ENCODE measurements around the gene STAT4.
A peak's percentile ranks its signal among the peaks of the same experiment; 100 is the strongest.

The STAT4 gene

DNA sequence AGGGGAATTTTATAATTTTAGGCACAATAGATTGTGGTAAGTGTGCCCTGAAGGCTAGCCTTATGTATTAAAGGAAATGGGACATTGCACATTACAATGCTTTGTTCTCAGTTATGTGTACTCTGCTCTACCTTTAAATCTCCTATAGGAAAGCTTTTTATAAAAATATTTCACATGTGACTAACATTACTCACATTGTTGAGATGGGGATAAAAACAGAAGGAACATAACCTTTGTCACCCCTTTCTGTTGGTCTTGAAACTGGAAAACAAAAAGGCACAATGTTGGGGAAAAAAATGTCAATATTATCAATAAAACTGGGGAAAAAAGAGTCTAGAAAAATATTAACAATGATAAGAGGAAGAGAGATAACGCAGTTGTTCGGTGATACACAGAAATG, 119.5 kb downstream of the STAT4 start:
- Histone ChIP-seq H3K27ac (ENCODE audit: low read length) (no peak overlapping the region), H3K9me3 (ENCODE audit: control insufficient read depth, insufficient read depth, low read length) (no peaks in the 10 kb centered on the region), H3K4me3 (ENCODE audit: low read length) (no peak overlapping the region), H3K4me1 (ENCODE audit: control insufficient read depth, insufficient read depth, low read length) (no peaks in the 10 kb centered on the region), H3K36me3 (ENCODE audit: control insufficient read depth, insufficient read depth, low read length) (no peaks in the 10 kb centered on the region), H3K27me3 (ENCODE audit: control insufficient read depth, insufficient read depth, low read length) (no peaks in the 10 kb centered on the region)
- DNase-seq (ENCODE audit: low read depth, low spot score) = no peak
- WGBS (ENCODE audit: insufficient coverage, insufficient read length) = no CpG with 5 or more reads among the region's 2 CpGs

GRCh38 chr2:191030521-191031154, 120.2 kb downstream of the STAT4 start:
- WGBS (ENCODE audit: insufficient coverage, insufficient read length) = no CpG with 5 or more reads among the region's 8 CpGs
- no peak for DNase-seq (ENCODE audit: low read depth, low spot score)

GRCh38 chr2:191029280-191029950, 121.4 kb downstream of the STAT4 start:
- WGBS (ENCODE audit: insufficient coverage, insufficient read length) = 100% methylated on average over 1 of the region's 10 CpGs
- Histone ChIP-seq H3K9me3 (ENCODE audit: control insufficient read depth, insufficient read depth, low read length) (no peaks in the 10 kb centered on the region), H3K27ac (ENCODE audit: low read length) (no peak overlapping the region), H3K4me3 (ENCODE audit: low read length) (no peak overlapping the region), H3K36me3 (ENCODE audit: control insufficient read depth, insufficient read depth, low read length) (no peaks in the 10 kb centered on the region), H3K4me1 (ENCODE audit: control insufficient read depth, insufficient read depth, low read length) (no peaks in the 10 kb centered on the region), H3K27me3 (ENCODE audit: control insufficient read depth, insufficient read depth, low read length) (no peaks in the 10 kb centered on the region)
- DNase-seq (ENCODE audit: low read depth, low spot score) = no peak

More at GRCh38 chr2:191030521-191031154, 120.2 kb downstream of the STAT4 start:
- Histone ChIP-seq H3K4me1 (ENCODE audit: control insufficient read depth, insufficient read depth, low read length) (no peaks in the 10 kb centered on the region), H3K9me3 (ENCODE audit: control insufficient read depth, insufficient read depth, low read length) (no peaks in the 10 kb centered on the region), H3K36me3 (ENCODE audit: control insufficient read depth, insufficient read depth, low read length) (no peaks in the 10 kb centered on the region), H3K27ac (ENCODE audit: low read length) (no peak overlapping the region), H3K4me3 (ENCODE audit: low read length) (no peak overlapping the region), H3K27me3 (ENCODE audit: control insufficient read depth, insufficient read depth, low read length) (no peaks in the 10 kb centered on the region)

- H3K27ac ChIP-seq (ENCODE audit: low read length) = no peak overlapping the region
- no peaks in the 10 kb centered on the region for H3K27me3 ChIP-seq (ENCODE audit: control insufficient read depth, insufficient read depth, low read length)
- no peaks in the 10 kb centered on the region for H3K4me1 ChIP-seq (ENCODE audit: control insufficient read depth, insufficient read depth, low read length)
- no peaks in the 10 kb centered on the region for H3K9me3 ChIP-seq (ENCODE audit: control insufficient read depth, insufficient read depth, low read length)
- no CpG with 5 or more reads among the region's 2 CpGs for WGBS (ENCODE audit: insufficient coverage, insufficient read length)
- no peak for DNase-seq (ENCODE audit: low read depth, low spot score)
- no peaks in the 10 kb centered on the region for H3K36me3 ChIP-seq (ENCODE audit: control insufficient read depth, insufficient read depth, low read length)
- no peak overlapping the region for H3K4me3 ChIP-seq (ENCODE audit: low read length)
Observed at GRCh38 chr2:191026377-191026776, 124.4 kb downstream of the STAT4 start.

- no CpG with 5 or more reads among the region's 1 CpG for WGBS (ENCODE audit: insufficient coverage, insufficient read length)
- Histone ChIP-seq H3K9me3 (ENCODE audit: control insufficient read depth, insufficient read depth, low read length) (no peaks in the 10 kb centered on the region), H3K36me3 (ENCODE audit: control insufficient read depth, insufficient read depth, low read length) (no peaks in the 10 kb centered on the region), H3K4me1 (ENCODE audit: control insufficient read depth, insufficient read depth, low read length) (no peaks in the 10 kb centered on the region), H3K27me3 (ENCODE audit: control insufficient read depth, insufficient read depth, low read length) (no peaks in the 10 kb centered on the region), H3K4me3 (ENCODE audit: low read length) (no peak overlapping the region), H3K27ac (ENCODE audit: low read length) (no peak overlapping the region)
- no peak for DNase-seq (ENCODE audit: low read depth, low spot score)
Observed at GRCh38 chr2:191025135-191025534, 125.7 kb downstream of the STAT4 start.

GRCh38 chr2:191023235-191023679, 127.5 kb downstream of the STAT4 start:
- no CpG with 5 or more reads among the region's 7 CpGs for WGBS (ENCODE audit: insufficient coverage, insufficient read length)

GRCh38 chr2:191020742-191021381, 129.9 kb downstream of the STAT4 start:
- Histone ChIP-seq H3K27ac (ENCODE audit: low read length) (no peak overlapping the region), H3K27me3 (ENCODE audit: control insufficient read depth, insufficient read depth, low read length) (no peaks in the 10 kb centered on the region), H3K4me3 (ENCODE audit: low read length) (peak overlapping the region; percentile 80), H3K4me1 (ENCODE audit: control insufficient read depth, insufficient read depth, low read length) (no peaks in the 10 kb centered on the region), H3K9me3 (ENCODE audit: control insufficient read depth, insufficient read depth, low read length) (no peaks in the 10 kb centered on the region), H3K36me3 (ENCODE audit: control insufficient read depth, insufficient read depth, low read length) (no peaks in the 10 kb centered on the region)
- WGBS (ENCODE audit: insufficient coverage, insufficient read length) = no CpG with 5 or more reads among the region's 14 CpGs
- DNase-seq (ENCODE audit: low read depth, low spot score) = no peak

More at GRCh38 chr2:191023235-191023679, 127.5 kb downstream of the STAT4 start:
- DNase-seq (ENCODE audit: low read depth, low spot score) = no peak
- Histone ChIP-seq H3K36me3 (ENCODE audit: control insufficient read depth, insufficient read depth, low read length) (no peaks in the 10 kb centered on the region), H3K9me3 (ENCODE audit: control insufficient read depth, insufficient read depth, low read length) (no peaks in the 10 kb centered on the region), H3K4me3 (ENCODE audit: low read length) (no peak overlapping the region), H3K27ac (ENCODE audit: low read length) (no peak overlapping the region), H3K27me3 (ENCODE audit: control insufficient read depth, insufficient read depth, low read length) (no peaks in the 10 kb centered on the region), H3K4me1 (ENCODE audit: control insufficient read depth, insufficient read depth, low read length) (no peaks in the 10 kb centered on the region)

DNA sequence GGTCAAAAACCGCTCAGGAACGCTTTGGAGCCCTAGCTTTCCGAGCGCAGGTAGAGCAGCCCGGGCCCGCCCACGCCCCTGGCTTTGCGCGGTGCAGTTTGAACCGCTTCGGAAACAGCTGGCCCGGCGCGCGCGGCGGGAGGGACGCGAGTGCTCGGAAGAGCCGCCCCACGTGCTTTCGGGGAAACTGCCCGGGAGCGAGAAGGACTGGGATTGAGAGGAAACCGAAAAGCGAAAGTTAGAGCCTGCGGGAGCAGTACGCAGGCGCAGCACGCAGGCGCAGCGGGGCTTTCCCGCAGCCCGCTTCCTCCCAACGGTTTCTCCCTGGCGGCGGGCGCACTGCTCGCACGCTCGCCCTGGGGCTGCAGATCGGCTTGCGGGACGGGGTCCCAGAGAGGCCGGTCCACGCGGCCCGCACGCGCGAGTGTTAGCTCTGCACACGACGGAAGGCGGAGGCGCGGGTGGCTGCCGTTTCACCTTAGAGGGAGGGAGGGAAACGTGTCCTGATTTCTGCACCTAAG, 130.5 kb downstream of the STAT4 start:
- H3K4me3 ChIP-seq (ENCODE audit: low read length) = peak overlapping the region; percentile 80
- H3K36me3 ChIP-seq (ENCODE audit: control insufficient read depth, insufficient read depth, low read length) = no peaks in the 10 kb centered on the region
- no peaks in the 10 kb centered on the region for H3K9me3 ChIP-seq (ENCODE audit: control insufficient read depth, insufficient read depth, low read length)
- no CpG with 5 or more reads among the region's 59 CpGs for WGBS (ENCODE audit: insufficient coverage, insufficient read length)
- H3K27me3 ChIP-seq (ENCODE audit: control insufficient read depth, insufficient read depth, low read length) = no peaks in the 10 kb centered on the region
- H3K4me1 ChIP-seq (ENCODE audit: control insufficient read depth, insufficient read depth, low read length) = no peaks in the 10 kb centered on the region
- no peak overlapping the region for H3K27ac ChIP-seq (ENCODE audit: low read length)
- DNase-seq (ENCODE audit: low read depth, low spot score) = peak; percentile 73

DNA sequence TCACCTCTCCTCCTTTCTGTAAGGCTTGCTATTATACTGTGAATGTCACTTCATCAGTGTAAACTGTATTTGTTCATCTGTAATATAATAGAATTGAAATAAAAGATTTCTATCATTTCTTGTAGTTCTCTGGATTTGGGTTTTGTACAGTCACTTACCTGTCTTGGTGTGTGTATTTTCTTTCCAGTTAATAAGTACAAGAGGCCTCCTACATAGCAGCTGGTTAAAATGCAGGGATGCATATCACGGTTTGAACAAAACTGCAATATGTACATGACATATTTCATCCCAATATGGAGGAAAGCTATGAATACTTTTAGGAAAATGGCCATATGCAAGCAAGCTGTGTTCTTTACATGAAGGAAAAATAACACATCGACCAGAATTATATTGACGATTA, 131.4 kb downstream of the STAT4 start:
- H3K9me3 ChIP-seq (ENCODE audit: control insufficient read depth, insufficient read depth, low read length) = no peaks in the 10 kb centered on the region
- no peaks in the 10 kb centered on the region; the same call in 1 of the 2 replicates for H3K4me1 ChIP-seq (ENCODE audit: control insufficient read depth, insufficient read depth, low read length)
- no CpG with 5 or more reads among the region's 3 CpGs for WGBS (ENCODE audit: insufficient coverage, insufficient read length)
- no peak overlapping the region for H3K4me3 ChIP-seq (ENCODE audit: low read length)
- DNase-seq (ENCODE audit: low read depth, low spot score) = no peak
- no peaks in the 10 kb centered on the region for H3K36me3 ChIP-seq (ENCODE audit: control insufficient read depth, insufficient read depth, low read length)
- H3K27me3 ChIP-seq (ENCODE audit: control insufficient read depth, insufficient read depth, low read length) = peaks cover 2% of the 10 kb centered on the region; the same call in 1 of the 2 replicates
- no peak overlapping the region for H3K27ac ChIP-seq (ENCODE audit: low read length)

- no peaks in the 10 kb centered on the region for H3K36me3 ChIP-seq (ENCODE audit: control insufficient read depth, insufficient read depth, low read length)
- H3K9me3 ChIP-seq (ENCODE audit: control insufficient read depth, insufficient read depth, low read length) = no peaks in the 10 kb centered on the region
- no peak overlapping the region for H3K27ac ChIP-seq (ENCODE audit: low read length)
- H3K4me3 ChIP-seq (ENCODE audit: low read length) = no peak overlapping the region
- H3K4me1 ChIP-seq (ENCODE audit: control insufficient read depth, insufficient read depth, low read length) = no peaks in the 10 kb centered on the region; the same call in 1 of the 2 replicates
- DNase-seq (ENCODE audit: low read depth, low spot score) = no peak
- H3K27me3 ChIP-seq (ENCODE audit: control insufficient read depth, insufficient read depth, low read length) = peaks cover 2% of the 10 kb centered on the region; the same call in 1 of the 2 replicates
- no CpG with 5 or more reads among the region's 3 CpGs for WGBS (ENCODE audit: insufficient coverage, insufficient read length)
Observed at GRCh38 chr2:191018643-191019119, 132.1 kb downstream of the STAT4 start.

Measured in iPS DF 6.9 (cell line).